ENCODE measurements around the gene CYP19A1. TPM values are rescaled to one million over a fixed set of nuclear protein-coding genes. Genes with fewer than 3 reads are reported as not detected.

CYP19A1 gene
- total RNA-seq, result 0.07 TPM in 1 of 2 replicates, not detected in the other

GRCh38 chr15:51338496-51338895, at the start of gene CYP19A1:
TSS of gene CYP19A1 (minus strand) at chr15:51338596. CDS start at chr15:51242912, 95,684 bp downstream.
- Mint-ChIP-seq H3K4me1 (peaks cover 29% of the 10 kb centered on the region), H3K27ac (no peak within 1 kb of the TSS), H3K36me3 (ENCODE audit: low read depth) (no peaks in the 10 kb centered on the region), H3K9me3 (no peaks in the 10 kb centered on the region), H3K4me3 (no peak within 1 kb of the TSS), H3K27me3 (peaks cover 20% of the 10 kb centered on the region)
- TF ChIP-seq, protein P1, sequence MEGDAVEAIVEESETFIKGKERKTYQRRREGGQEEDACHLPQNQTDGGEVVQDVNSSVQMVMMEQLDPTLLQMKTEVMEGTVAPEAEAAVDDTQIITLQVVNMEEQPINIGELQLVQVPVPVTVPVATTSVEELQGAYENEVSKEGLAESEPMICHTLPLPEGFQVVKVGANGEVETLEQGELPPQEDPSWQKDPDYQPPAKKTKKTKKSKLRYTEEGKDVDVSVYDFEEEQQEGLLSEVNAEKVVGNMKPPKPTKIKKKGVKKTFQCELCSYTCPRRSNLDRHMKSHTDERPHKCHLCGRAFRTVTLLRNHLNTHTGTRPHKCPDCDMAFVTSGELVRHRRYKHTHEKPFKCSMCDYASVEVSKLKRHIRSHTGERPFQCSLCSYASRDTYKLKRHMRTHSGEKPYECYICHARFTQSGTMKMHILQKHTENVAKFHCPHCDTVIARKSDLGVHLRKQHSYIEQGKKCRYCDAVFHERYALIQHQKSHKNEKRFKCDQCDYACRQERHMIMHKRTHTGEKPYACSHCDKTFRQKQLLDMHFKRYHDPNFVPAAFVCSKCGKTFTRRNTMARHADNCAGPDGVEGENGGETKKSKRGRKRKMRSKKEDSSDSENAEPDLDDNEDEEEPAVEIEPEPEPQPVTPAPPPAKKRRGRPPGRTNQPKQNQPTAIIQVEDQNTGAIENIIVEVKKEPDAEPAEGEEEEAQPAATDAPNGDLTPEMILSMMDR (IDR thresholded peaks at IDR 0.05), result no peak
- intact Hi-C loops (cut with micrococcal nuclease), result no loop called here
- ChIA-PET POLR2A (no interaction called here), CTCF (no interaction called here)
- no peak for DNase-seq
- no peak for ATAC-seq (ENCODE audit: low read depth)

GRCh38 chr15:51387699-51388041, 49.3 kb upstream of the CYP19A1 start:
- intact Hi-C loops (cut with micrococcal nuclease), result no loop called here
- Mint-ChIP-seq H3K27me3 (peaks cover 9% of the 10 kb centered on the region), H3K36me3 (ENCODE audit: low read depth) (no peaks in the 10 kb centered on the region), H3K9me3 (no peaks in the 10 kb centered on the region), H3K4me3 (no peak overlapping the region), H3K4me1 (no peaks in the 10 kb centered on the region), H3K27ac (no peak overlapping the region)
- TF ChIP-seq, protein P1 (IDR thresholded peaks at IDR 0.05), result no peak
- CTCF ChIA-PET, result no interaction called here
- DNase-seq (no peak), ATAC-seq (ENCODE audit: low read depth) (no peak)
- POLR2A ChIA-PET, result no interaction called here

GRCh38 chr15:51386960-51387698, 48.7 kb upstream of the CYP19A1 start:
- CTCF ChIA-PET, result no interaction called here
- no peaks in the 10 kb centered on the region for H3K9me3 Mint-ChIP-seq
- no peak overlapping the region for H3K27ac Mint-ChIP-seq
- POLR2A ChIA-PET, result no interaction called here
- H3K36me3 Mint-ChIP-seq (ENCODE audit: low read depth), result no peaks in the 10 kb centered on the region
- intact Hi-C loops (cut with micrococcal nuclease), result no loop called here
- H3K4me3 Mint-ChIP-seq, result no peak overlapping the region
- peaks cover 9% of the 10 kb centered on the region for H3K27me3 Mint-ChIP-seq
- DNase-seq (no peak), ATAC-seq (ENCODE audit: low read depth) (no peak)
- TF ChIP-seq, protein P1 (IDR thresholded peaks at IDR 0.05), result no peak
- H3K4me1 Mint-ChIP-seq, result no peaks in the 10 kb centered on the region

DNA sequence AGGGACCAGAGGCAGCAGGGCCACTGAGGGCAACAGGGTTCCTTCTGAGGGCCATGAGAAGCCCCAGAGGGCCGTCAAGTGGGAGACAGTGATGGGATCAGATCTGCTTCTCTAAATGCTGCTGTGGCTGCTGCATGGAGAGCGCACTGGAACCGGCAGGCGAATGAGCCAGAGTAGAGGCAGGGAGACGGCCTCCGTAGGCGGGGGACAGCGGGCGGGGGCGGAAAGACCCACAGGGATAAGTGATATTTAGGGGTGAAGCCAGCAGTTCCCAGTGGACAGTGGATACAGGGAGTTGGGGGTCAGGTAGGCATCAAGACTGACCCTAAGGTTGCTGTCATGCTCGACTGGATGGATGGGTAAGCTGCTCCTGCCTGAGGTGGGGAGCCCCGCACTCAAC, 48.1 kb upstream of the CYP19A1 start:
- no peak for ATAC-seq (ENCODE audit: low read depth)
- Mint-ChIP-seq H3K4me1 (no peaks in the 10 kb centered on the region), H3K4me3 (no peak overlapping the region), H3K27me3 (peaks cover 9% of the 10 kb centered on the region), H3K9me3 (no peaks in the 10 kb centered on the region), H3K27ac (no peak overlapping the region), H3K36me3 (ENCODE audit: low read depth) (no peaks in the 10 kb centered on the region)
- POLR2A ChIA-PET, result no interaction called here
- TF ChIP-seq, protein P1 (IDR thresholded peaks at IDR 0.05), result no peak
- CTCF ChIA-PET, result no interaction called here
- no peak for DNase-seq
- intact Hi-C loops (cut with micrococcal nuclease), result no loop called here

DNA sequence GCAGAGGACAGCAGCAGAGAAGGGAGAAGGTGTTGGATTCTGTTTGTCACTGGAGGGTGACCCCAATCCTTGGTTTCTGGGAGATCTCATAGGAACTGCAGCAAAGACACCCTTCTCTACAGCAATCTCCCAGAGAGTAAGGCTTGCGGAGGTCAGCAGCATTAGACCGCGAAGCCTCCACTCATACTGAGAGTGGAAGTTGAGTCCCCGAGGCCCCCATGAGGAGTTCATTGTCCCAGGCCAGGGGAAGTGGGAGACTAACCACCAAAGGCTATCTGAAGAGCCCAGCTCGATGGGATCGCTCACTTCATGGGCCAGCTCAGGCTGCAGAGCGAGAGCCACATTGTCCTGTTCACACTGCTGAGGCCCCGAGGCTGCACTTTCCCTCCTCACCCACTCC, 47.6 kb upstream of the CYP19A1 start:
- peaks cover 9% of the 10 kb centered on the region for H3K27me3 Mint-ChIP-seq
- ChIA-PET CTCF (no interaction called here), POLR2A (no interaction called here)
- DNase-seq (no peak), ATAC-seq (ENCODE audit: low read depth) (no peak)
- H3K4me1 Mint-ChIP-seq, result no peaks in the 10 kb centered on the region
- no peak overlapping the region for H3K4me3 Mint-ChIP-seq
- intact Hi-C loops (cut with micrococcal nuclease), result no loop called here
- H3K27ac Mint-ChIP-seq, result no peak overlapping the region
- TF ChIP-seq, protein P1 (IDR thresholded peaks at IDR 0.05), result no peak
- H3K36me3 Mint-ChIP-seq (ENCODE audit: low read depth), result no peaks in the 10 kb centered on the region
- no peaks in the 10 kb centered on the region for H3K9me3 Mint-ChIP-seq

All from activated B cell treated with CpG ODN at 0.5 μM for 24 hours (primary cell).